Erythroblast (primary cell): ENCODE data around the gene DMD.

Experiments used
- DNase-seq, 2 experiments: peaks; one replicate each; lab custom pipeline; 2025; lab: John Stamatoyannopoulos, UW
- GATA1 ChIP-seq: IDR thresholded peaks from 2 replicates; pipeline ENCODE4 v1.6.1; 2011; ENCODE audit warnings: low read depth, mild to moderate bottlenecking, control low read depth, low read length, moderate library complexity
- POLR2A ChIP-seq: IDR thresholded peaks from 2 replicates; pipeline ENCODE4 v1.6.1; 2011; ENCODE audit warnings: mild to moderate bottlenecking, low read length

DMD gene

DNA sequence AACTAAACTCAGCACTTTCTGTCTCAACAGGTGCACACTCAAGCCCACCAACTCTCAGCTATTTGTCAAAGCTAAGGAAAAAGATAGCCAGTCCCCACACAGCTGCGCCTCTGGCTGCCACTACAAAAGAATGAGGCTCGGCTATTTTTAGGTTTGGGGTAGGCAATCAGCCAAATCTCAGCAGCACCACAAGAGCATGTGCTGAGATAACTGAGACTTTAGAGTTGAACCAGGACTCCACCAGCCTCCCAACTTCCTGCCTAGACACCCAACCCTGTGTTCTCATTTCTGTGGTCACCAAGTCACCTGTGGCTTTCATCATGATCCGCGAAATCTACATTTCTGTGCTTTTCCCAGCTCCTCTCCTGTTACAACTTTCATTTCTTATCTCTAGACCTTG lies 28.0 kb downstream of the DMD start:
- TF ChIP-seq GATA1 (no peak), POLR2A (no peak)

GRCh38 chrX:33178690-33179089 lies 32.7 kb downstream of the DMD start:
- no peak for DNase-seq
- TF ChIP-seq POLR2A (no peak), GATA1 (no peak)

More for the DNA sequence above, 28.0 kb downstream of the DMD start:
- no peak for DNase-seq

- no peak for DNase-seq
- no peak for TF ChIP-seq GATA1
- no peak for TF ChIP-seq POLR2A
Measured at GRCh38 chrX:33178218-33178617, 33.1 kb downstream of the DMD start.

DNA sequence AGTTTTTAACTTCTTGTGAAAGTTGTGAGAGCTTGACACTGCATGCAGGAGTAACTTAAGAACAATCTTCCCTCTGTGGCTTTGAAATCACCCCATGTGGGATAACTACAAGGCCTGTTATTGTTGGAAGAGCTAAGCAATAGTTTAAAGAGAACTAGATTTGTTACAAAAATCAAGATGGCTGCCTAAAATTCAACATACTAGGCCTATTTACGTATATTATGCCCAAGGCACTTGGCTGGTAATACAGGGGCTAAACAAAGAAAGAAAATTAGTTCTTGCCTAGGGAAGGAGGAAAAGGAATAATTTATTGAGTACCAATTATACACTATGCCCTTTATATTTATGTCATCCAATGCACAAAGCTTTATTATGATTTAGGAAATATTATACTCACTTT lies 36.1 kb downstream of the DMD start:
- no peak for DNase-seq
- TF ChIP-seq POLR2A (no peak), GATA1 (no peak)

DNA sequence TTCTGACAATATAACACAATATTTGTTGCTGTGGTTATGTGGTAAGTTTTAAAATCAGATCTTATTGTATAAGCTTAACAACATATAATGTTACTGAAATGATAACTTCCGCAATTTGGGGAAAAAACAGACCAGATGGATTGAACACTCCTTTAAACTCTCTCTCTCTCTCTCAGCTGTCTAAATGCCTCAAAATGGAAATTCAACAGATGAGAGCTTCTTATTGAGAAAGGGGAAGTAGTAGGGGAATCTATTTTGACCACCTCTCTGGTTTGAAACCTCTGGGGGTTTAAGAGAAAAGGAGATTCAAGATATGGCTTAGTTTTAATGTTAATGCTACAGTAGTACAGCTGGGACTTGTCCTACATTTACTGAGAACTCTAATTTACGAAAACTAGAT lies 40.3 kb downstream of the DMD start:
- no peak for DNase-seq
- TF ChIP-seq POLR2A (no peak), GATA1 (no peak)

- TF ChIP-seq POLR2A (no peak), GATA1 (no peak)
- DNase-seq, result no peak
Measured at GRCh38 chrX:33161829-33162228, 49.5 kb downstream of the DMD start.

DNA sequence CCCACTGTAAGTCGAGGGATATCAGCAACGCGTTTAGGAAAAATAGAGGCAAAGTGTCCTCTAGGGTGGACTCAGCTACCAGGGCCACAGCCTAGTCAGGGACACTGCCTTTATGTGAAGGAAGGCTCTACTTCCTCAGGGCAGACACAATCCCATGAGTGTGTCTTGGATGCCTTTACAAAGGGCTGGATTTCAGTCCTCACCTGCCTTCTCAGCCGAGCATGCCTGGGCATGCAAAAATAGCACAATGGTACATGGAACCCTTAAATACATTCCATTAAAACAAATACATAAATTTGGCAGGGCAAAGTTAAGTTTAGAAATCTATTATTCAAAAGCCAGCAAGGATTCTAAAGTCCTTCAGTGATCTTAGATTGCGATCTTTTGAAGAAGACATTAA lies 51.1 kb downstream of the DMD start:
- DNase-seq, result no peak
- TF ChIP-seq GATA1, result no peak
- TF ChIP-seq POLR2A, result no peak

DNA sequence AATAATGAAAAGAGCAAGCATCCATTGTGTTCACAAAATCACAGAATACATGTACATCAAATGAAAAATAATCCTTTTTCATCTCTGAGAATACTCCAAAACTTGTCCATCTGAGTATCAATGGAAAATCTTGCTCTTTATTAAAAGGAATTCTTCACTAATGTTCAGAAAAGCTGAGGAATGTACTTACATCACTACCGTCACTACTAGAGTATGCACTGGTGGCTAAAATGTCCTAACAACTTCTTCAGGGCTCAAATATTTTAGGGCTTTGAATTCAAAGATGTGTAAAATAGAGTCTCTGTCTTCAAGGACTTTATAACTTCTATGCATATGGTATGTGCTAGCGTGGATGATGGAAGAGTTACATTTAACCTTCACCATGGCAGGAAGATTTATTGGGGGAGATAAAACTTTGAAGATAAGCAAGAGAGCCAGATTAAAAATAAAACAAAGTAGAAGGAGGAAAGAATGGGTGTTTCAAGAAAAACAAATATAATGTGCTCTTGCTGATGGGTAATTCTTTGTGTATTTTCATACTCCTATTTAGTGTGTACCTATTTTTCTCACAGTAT lies 55.1 kb downstream of the DMD start:
- TF ChIP-seq GATA1 (no peak), POLR2A (no peak)

DNA sequence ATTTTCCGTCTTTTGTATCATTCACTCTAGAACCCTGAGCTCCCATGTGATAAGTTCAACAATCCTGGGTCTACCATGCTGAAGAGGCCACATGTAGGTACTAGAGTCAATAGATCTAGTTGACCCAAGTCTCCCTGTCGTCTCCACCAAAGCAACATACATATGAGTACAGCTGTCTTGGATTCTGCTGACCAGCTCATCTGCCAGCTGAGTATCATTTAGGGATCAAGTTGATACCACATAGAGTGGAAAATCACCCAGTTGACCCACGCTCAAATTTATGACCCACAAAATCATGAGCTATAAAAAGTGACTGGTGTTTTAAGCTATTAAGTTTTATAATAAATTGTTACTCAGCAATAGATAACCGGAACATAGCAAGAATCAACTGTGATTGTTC lies 61.8 kb downstream of the DMD start:
- DNase-seq, result no peak
- TF ChIP-seq POLR2A, result no peak

More for the DNA sequence above, 55.1 kb downstream of the DMD start:
- DNase-seq, result no peak

GRCh38 chrX:33149085-33149484 lies 62.3 kb downstream of the DMD start:
- DNase-seq, result no peak
- TF ChIP-seq GATA1, result no peak
- no peak for TF ChIP-seq POLR2A

GRCh38 chrX:33142331-33142730 lies 69.0 kb downstream of the DMD start:
- no peak for DNase-seq
- TF ChIP-seq GATA1, result no peak
- TF ChIP-seq POLR2A, result no peak

DNA sequence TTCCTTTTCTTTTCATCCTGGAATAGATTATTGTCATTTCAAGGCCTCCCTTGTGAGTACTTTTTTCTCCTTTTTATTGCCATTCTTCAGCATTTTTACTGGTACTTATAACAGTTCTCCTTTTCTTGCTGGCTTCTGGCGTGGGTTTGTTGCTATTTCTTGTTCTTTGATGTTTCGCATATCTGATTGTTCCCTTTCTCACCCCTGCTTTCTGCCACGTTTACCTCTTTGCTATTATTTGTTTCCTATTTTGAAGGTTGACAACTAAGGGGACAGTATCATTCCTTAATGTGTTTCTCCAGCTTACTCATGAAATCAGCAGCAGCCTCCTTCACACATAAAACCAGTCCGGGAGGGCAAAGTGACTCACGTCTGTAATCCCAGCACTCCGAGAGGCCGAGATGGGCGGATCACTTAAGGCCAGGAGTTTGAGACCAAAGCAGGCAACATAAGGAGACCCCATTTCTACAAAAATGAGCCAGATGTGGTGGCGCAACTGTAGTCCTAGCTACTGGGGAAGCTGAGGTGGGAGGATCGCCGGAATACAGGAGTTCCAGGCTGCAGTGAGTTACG lies 72.6 kb downstream of the DMD start:
- no peak for DNase-seq
- TF ChIP-seq GATA1, result no peak
- TF ChIP-seq POLR2A, result no peak

DNA sequence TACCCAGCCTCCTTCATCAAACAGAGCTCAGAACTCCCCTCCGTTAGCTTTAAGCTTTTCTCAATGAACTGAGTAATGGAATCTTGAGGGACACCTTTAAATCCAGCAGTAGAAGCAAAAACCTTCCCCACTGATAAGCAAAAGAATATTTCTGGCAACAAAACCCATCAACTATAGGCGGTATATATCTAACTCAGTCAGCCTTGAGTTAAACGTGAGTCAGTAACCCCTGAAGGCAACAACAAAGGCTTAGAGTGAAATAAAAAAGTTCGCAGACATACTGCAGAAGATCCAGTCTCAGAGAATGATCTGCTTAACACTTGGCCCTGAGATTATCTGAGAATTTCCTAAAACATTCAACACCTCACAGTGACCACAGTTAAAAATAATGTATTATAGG lies 77.2 kb downstream of the DMD start:
- DNase-seq, result no peak
- TF ChIP-seq POLR2A (no peak), GATA1 (no peak)

DNA sequence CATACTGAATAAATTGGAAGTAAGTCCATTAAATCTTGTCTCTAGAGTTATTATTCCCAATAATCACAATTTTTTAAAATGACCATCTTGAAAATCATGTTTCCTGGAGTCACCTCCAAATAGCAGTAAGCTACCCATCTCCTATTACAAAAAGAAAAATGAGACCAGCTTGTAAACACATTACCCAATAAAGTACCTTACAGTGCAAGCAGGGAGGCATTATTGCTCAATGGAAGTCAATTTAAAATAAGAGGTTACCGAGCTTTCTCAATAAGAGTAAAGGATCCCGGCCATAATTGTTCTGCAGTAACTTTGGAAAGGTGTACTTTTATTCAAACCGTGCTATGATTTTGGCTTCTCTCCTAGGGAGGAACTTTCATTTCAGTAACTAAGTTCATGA lies 78.0 kb downstream of the DMD start:
- TF ChIP-seq POLR2A (no peak), GATA1 (no peak)
- DNase-seq, result no peak

DNA sequence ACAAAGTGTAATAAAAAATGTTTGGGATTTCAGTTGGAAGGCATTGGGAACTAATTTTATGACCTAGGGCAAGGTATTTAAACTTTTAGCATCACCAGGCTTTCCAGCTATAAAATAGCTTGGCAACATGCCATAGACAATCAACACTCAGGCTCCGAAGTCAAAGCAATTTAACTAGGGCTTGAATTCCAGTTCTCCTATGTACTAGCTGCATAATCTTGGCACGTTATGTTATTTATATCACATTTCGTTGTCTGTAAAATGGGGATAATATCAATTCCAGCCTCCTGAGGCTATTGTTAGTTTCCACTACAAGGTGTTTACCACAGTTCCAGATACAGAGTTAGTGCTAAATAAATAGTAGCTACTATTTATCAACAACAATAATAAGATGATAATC lies 78.8 kb downstream of the DMD start:
- TF ChIP-seq GATA1 (no peak), POLR2A (no peak)
- no peak for DNase-seq

- no peak for DNase-seq
- TF ChIP-seq POLR2A (no peak), GATA1 (no peak)
Measured at GRCh38 chrX:33129607-33130006, 81.7 kb downstream of the DMD start.
